Fibroblast of lung (primary cell): ENCODE measurements around the gene MIGA1.

Experiments used
- CTCF ChIP-seq, 2 donors: IDR thresholded peaks in 1 of 2; conservative IDR thresholded peaks in 1 of 2; 1 replicate in 1 of 2; 2 replicates in 1 of 2; pipeline ENCODE4 v1.5.1; 2011 to 2012; ENCODE audit warnings: low read length in 2 of 2, control low read depth in 1 of 2, inconsistent platforms in 1 of 2, low read depth in 1 of 2, mild to moderate bottlenecking in 1 of 2
- EZH2 ChIP-seq: IDR thresholded peaks from 2 replicates; pipeline ENCODE4 v1.5.1; 2012; ENCODE audit warnings: low read length, control low read depth, mild to moderate bottlenecking; ENCODE audit errors: missing control alignments

- TF ChIP-seq CTCF (conservative IDR thresholded peaks at IDR 0.05 in 1 of 2, IDR thresholded peaks at IDR 0.05 in 1 of 2; ENCODE audit: low read depth in 1 of 2, low read length in 2 of 2) (no peak), EZH2 (no peak)
Measured at GRCh38 chr1:77845951-77846350, 66.5 kb downstream of the MIGA1 start.
